CD4-positive, alpha-beta T cell treated with Interleukin-6 at 100 ng/mL for 8 hours (primary cell): ENCODE data around the gene ELF1.
A peak's percentile ranks its signal among the peaks of the same experiment; 100 is the strongest.
"Not testable (repeated sequence)": the region's sequence is repeated elsewhere in the genome, so short reads cannot be mapped to it uniquely, and the experiment has no call there.

Experiments
- DNase-seq: peaks from one replicate; pipeline ENCODE4 v3.0.0-alpha.2; 2020; ENCODE audit warnings: mixed read lengths, low spot score

ELF1 gene

GRCh38 chr13:40982772-40983171 lies 36.3 kb downstream of the ELF1 start:
- peak; percentile 76 for DNase-seq

- no peak for DNase-seq
Measured at GRCh38 chr13:40981949-40982348, 37.2 kb downstream of the ELF1 start.

GRCh38 chr13:40981361-40981760 lies 37.8 kb downstream of the ELF1 start:
- peak; percentile 49 for DNase-seq

GRCh38 chr13:40980461-40980860 lies 38.7 kb downstream of the ELF1 start:
- peak; percentile 54 for DNase-seq

- peak; percentile 21 for DNase-seq
Measured at GRCh38 chr13:40979232-40979631, 39.9 kb downstream of the ELF1 start.

GRCh38 chr13:40978109-40978508 lies 41.0 kb downstream of the ELF1 start:
- DNase-seq: not testable (repeated sequence)

- DNase-seq: no peak
Measured at GRCh38 chr13:40975441-40975840, 43.7 kb downstream of the ELF1 start.

GRCh38 chr13:40974460-40975407 lies 44.4 kb downstream of the ELF1 start:
- peak; percentile 58 for DNase-seq

GRCh38 chr13:40973409-40973808 lies 45.7 kb downstream of the ELF1 start:
- DNase-seq: no peak

- no peak for DNase-seq
Measured at GRCh38 chr13:40971321-40971720, 47.8 kb downstream of the ELF1 start.

- DNase-seq: no peak
Measured at GRCh38 chr13:40970803-40971202, 48.3 kb downstream of the ELF1 start.

GRCh38 chr13:40969169-40969901 lies 49.8 kb downstream of the ELF1 start:
- peak; percentile 46 for DNase-seq

GRCh38 chr13:40968416-40969000 lies 50.6 kb downstream of the ELF1 start:
- DNase-seq: no peak

GRCh38 chr13:40966298-40966697 lies 52.8 kb downstream of the ELF1 start:
- DNase-seq: no peak

- DNase-seq: no peak
Measured at GRCh38 chr13:40963927-40964326, 55.2 kb downstream of the ELF1 start.

- no peak for DNase-seq
Measured at GRCh38 chr13:40961826-40962225, 57.3 kb downstream of the ELF1 start.

- DNase-seq: no peak
Measured at GRCh38 chr13:40961214-40961613, 57.9 kb downstream of the ELF1 start.

- no peak for DNase-seq
Measured at GRCh38 chr13:40960716-40961115, 58.4 kb downstream of the ELF1 start.

- no peak for DNase-seq
Measured at GRCh38 chr13:40958655-40959054, 60.5 kb downstream of the ELF1 start.

GRCh38 chr13:40946485-40946884 lies 72.6 kb downstream of the ELF1 start:
- DNase-seq: no peak

- DNase-seq: no peak
Measured at GRCh38 chr13:40943073-40943472, 76.0 kb downstream of the ELF1 start.

GRCh38 chr13:40941581-40941980 lies 77.5 kb downstream of the ELF1 start:
- DNase-seq: no peak

GRCh38 chr13:40940841-40941240 lies 78.3 kb downstream of the ELF1 start:
- DNase-seq: no peak
